ENCODE data around the gene GRIP2. TPM values are rescaled to one million over a fixed set of nuclear protein-coding genes. Genes with fewer than 3 reads are reported as not detected.

Gene GRIP2
- total RNA-seq, 1 experiment from 2014 or later = 0.43 TPM

GRCh38 chr3:14523792-14524191 is 16.4 kb downstream of the GRIP2 start:
- no peaks in the 10 kb centered on the region for H3K27me3 ChIP-seq (replicated peaks; ENCODE audit: insufficient read depth, low read depth, low read length, poor library complexity)
- BruUV-seq (replicated peaks) = no TSS peak
- DNase-seq (ENCODE audit: low spot score) = no peak
- H3K4me1 ChIP-seq (ENCODE audit: insufficient read depth, low read length, poor library complexity, severe bottlenecking) = no peaks in the 10 kb centered on the region
- H3K36me3 ChIP-seq (ENCODE audit: insufficient read depth, low read length, poor library complexity, severe bottlenecking) = no peaks in the 10 kb centered on the region
- no peak overlapping the region for H3K27ac ChIP-seq (ENCODE audit: low read depth, low read length, poor library complexity, severe bottlenecking)
- POLR2A ChIA-PET (ENCODE audit: low non-redundant PET) = no interaction called here
- no peaks in the 10 kb centered on the region for H3K9me3 ChIP-seq (ENCODE audit: low read depth, low read length, poor library complexity, severe bottlenecking)
- intact Hi-C loops (cut with micrococcal nuclease; ENCODE audit: unreplicated experiment) = no loop called here
- TF ChIP-seq CTCF (conservative IDR thresholded peaks at IDR 0.05; ENCODE audit: low read depth, low read length) (no peak), EZH2 (IDR thresholded peaks at IDR 0.05; ENCODE audit: borderline replicate concordance, low read depth, low read length, poor library complexity, severe bottlenecking) (no peak)
- CTCF ChIA-PET = no interaction called here
- H3K4me3 ChIP-seq (ENCODE audit: low read depth, low read length, poor library complexity, severe bottlenecking) = no peak overlapping the region

GRCh38 chr3:14522768-14523167 is 17.4 kb downstream of the GRIP2 start:
- CTCF ChIA-PET = no interaction called here
- H3K4me3 ChIP-seq (ENCODE audit: low read depth, low read length, poor library complexity, severe bottlenecking) = no peak overlapping the region
- no peaks in the 10 kb centered on the region for H3K9me3 ChIP-seq (ENCODE audit: low read depth, low read length, poor library complexity, severe bottlenecking)
- no peaks in the 10 kb centered on the region for H3K27me3 ChIP-seq (replicated peaks; ENCODE audit: insufficient read depth, low read depth, low read length, poor library complexity)
- POLR2A ChIA-PET (ENCODE audit: low non-redundant PET) = no interaction called here
- TF ChIP-seq CTCF (conservative IDR thresholded peaks at IDR 0.05; ENCODE audit: low read depth, low read length) (no peak), EZH2 (IDR thresholded peaks at IDR 0.05; ENCODE audit: borderline replicate concordance, low read depth, low read length, poor library complexity, severe bottlenecking) (no peak)
- H3K36me3 ChIP-seq (ENCODE audit: insufficient read depth, low read length, poor library complexity, severe bottlenecking) = no peaks in the 10 kb centered on the region
- intact Hi-C loops (cut with micrococcal nuclease; ENCODE audit: unreplicated experiment) = no loop called here
- BruUV-seq (replicated peaks) = no TSS peak
- DNase-seq (ENCODE audit: low spot score) = no peak
- no peaks in the 10 kb centered on the region for H3K4me1 ChIP-seq (ENCODE audit: insufficient read depth, low read length, poor library complexity, severe bottlenecking)
- no peak overlapping the region for H3K27ac ChIP-seq (ENCODE audit: low read depth, low read length, poor library complexity, severe bottlenecking)

- DNase-seq (ENCODE audit: low spot score) = no peak
These were observed 17.9 kb downstream of the GRIP2 start for GRCh38 chr3:14522129-14522691.

More at GRCh38 chr3:14522129-14522691, 17.9 kb downstream of the GRIP2 start:
- TF ChIP-seq CTCF (conservative IDR thresholded peaks at IDR 0.05; ENCODE audit: low read depth, low read length) = no peak
- no peak for TF ChIP-seq EZH2 (IDR thresholded peaks at IDR 0.05; ENCODE audit: borderline replicate concordance, low read depth, low read length, poor library complexity, severe bottlenecking)
- H3K4me3 ChIP-seq (ENCODE audit: low read depth, low read length, poor library complexity, severe bottlenecking) = no peak overlapping the region
- no TSS peak for BruUV-seq (replicated peaks)
- H3K36me3 ChIP-seq (ENCODE audit: insufficient read depth, low read length, poor library complexity, severe bottlenecking) = no peaks in the 10 kb centered on the region
- no peaks in the 10 kb centered on the region for H3K4me1 ChIP-seq (ENCODE audit: insufficient read depth, low read length, poor library complexity, severe bottlenecking)
- no peaks in the 10 kb centered on the region for H3K27me3 ChIP-seq (replicated peaks; ENCODE audit: insufficient read depth, low read depth, low read length, poor library complexity)
- no peaks in the 10 kb centered on the region for H3K9me3 ChIP-seq (ENCODE audit: low read depth, low read length, poor library complexity, severe bottlenecking)
- intact Hi-C loops (cut with micrococcal nuclease; ENCODE audit: unreplicated experiment) = no loop called here
- CTCF ChIA-PET = no interaction called here
- no peak overlapping the region for H3K27ac ChIP-seq (ENCODE audit: low read depth, low read length, poor library complexity, severe bottlenecking)
- POLR2A ChIA-PET (ENCODE audit: low non-redundant PET) = no interaction called here
